Ovary (tissue), 3 donors: ENCODE data around the gene ZNF236.

Source experiments
- CTCF ChIP-seq, 3 donors: fragments of 450-650 bp in 2 of 3; fragments of 200-600 bp in 1 of 3; IDR thresholded peaks; one replicate each; pipeline versions ENCODE4 v1.5.1 to v1.8.0; 2016 to 2022; ENCODE audit warnings: antibody characterized with exemption in 3 of 3, mild to moderate bottlenecking in 1 of 3
- EP300 ChIP-seq: sonication (generic); formaldehyde crosslinking; IDR thresholded peaks from one replicate; pipeline ENCODE4 v1.6.1; 2017; ENCODE audit warnings: antibody characterized with exemption
- POLR2A ChIP-seq: fragments of 450-650 bp; IDR thresholded peaks from one replicate; pipeline ENCODE4 v1.6.1; 2017; ENCODE audit warnings: antibody characterized with exemption, mild to moderate bottlenecking, moderate library complexity
- donor health status: DM: no; HTN: no; CAD: no.

GRCh38 chr18:76885001-76885400 lies 62.6 kb downstream of the ZNF236 start:
- TF ChIP-seq CTCF (IDR thresholded peaks at IDR 0.05) (no peak), EP300 (no peak), POLR2A (no peak)
